NAMALWA (cell line): ENCODE measurements around the gene FUT3.
A peak's percentile ranks its signal among the peaks of the same experiment; 100 is the strongest.
"Not testable (repeated sequence)": the region's sequence is repeated elsewhere in the genome, so short reads cannot be mapped to it uniquely, and the experiment has no call there.

Source experiments
- DNase-seq: peaks from one replicate; pipeline ENCODE4 v3.0.0-alpha.2; 2015; ENCODE audit warnings: low spot score

FUT3 gene

DNA sequence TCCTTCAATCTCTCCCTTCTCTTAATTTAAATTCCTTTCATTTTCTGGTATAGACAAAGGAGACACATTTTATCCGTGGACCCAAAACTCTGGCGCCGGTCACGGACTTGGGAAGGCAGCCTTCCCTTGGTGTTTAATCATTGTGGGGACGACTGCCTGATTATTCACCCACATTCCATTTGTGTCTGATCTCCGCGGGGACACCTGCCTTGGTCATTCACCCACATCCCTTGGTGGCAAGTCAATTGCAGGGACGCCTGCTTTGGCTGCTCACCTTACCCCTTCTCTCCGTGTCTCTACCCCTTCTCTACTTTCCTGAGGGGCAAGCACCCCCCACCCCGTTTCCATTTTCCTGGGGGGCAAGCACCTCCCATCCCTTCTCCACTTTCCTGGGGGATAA lies 3.4 kb downstream of the FUT3 start:
- not testable (repeated sequence) for DNase-seq

DNA sequence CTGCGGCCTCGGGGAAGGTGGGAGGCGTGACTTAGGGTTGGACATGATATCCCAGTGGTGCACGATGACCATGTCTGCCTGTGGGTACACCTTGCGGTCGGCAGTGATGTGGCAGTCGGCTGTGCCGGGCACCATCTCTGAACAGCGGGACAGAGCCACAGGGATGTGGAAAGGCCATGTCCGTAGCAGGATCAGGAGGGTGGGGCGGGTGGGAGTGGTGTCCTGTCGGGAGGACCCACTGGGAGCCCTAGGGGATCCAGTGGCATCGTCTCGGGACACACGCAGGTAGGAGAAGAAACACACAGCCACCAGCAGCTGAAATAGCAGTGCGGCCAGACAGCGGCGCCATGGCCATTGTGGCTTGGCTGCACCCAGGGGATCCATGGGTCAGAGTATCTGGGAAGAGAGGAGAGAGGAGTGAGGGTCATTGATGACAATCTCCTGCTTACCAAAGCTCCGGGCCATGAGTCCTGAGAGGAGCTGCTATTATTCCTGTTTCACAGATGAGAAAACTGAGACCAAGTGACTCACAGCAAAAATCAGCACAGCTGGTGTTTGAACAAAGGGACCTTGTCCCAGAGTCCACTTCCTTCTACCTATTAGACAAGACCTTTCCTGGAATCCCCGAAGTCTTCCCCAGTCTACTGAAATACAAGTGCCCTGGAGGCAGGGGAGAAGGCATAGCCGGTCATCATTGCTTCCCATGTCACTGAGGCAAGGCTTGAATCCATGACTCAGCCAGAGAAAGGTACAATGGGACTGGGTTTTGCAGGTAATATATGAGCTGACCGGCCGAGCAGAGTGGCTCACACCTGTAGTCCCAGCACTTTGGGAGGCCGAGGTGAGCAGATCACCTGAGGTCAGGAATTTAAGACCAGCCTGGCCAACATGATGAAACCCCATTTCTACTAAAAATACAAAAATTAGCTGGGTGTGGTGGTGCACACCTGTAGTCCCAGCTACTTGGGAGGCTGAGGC lies 6.5 kb downstream of the FUT3 start:
- DNase-seq, result no peak

DNA sequence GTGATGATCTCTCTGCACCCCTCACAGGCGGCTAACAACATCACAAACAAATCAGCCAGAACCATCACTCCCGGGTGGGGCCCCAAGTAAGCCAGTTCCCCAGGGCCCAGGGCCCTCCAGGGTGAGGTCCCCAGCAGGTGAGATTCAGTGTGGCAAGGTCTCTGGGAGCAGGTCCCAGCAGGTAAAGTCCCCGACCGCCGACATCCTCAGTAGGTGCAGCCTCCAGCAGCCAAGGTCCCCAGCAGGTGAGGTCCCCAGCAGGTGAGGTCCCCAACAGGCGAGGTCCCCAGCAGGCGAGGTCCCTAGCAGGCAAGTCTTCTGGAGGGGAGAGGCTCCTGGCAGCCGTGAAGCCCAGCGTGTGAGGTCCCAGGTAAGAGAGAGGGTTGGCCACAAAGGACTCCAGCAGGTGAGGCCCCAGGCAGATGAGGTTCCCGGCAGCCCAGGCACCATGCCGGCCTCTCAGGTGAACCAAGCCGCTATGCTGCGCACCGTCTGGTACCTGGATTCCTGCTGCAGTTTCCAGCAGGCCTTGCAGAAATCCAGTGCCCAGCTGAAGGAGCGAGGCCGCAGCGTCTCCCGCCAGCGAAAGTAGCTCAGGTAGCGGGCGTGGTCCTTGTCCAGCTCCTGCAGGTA lies 7.8 kb downstream of the FUT3 start:
- DNase-seq, result no peak

DNA sequence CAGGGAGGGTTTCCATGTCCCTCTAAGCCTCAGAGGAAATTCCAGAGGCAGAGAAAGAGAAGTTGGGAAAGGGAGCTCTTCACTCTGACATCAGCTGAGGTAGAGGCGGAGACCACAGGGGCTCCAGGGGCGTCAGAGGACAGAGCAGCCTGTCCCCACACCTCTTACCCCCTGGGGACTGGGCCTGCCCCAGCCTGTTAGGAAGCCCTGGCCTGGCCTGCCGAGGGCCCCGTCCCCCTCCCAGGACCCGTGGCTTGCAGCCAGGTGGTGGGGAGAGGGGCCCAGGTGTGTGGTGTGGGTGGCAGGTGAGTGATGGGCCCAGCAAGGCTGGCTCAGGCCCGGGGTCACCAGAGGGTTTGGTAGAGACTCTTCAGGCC lies 9.5 kb downstream of the FUT3 start:
- not testable (repeated sequence) for DNase-seq

DNA sequence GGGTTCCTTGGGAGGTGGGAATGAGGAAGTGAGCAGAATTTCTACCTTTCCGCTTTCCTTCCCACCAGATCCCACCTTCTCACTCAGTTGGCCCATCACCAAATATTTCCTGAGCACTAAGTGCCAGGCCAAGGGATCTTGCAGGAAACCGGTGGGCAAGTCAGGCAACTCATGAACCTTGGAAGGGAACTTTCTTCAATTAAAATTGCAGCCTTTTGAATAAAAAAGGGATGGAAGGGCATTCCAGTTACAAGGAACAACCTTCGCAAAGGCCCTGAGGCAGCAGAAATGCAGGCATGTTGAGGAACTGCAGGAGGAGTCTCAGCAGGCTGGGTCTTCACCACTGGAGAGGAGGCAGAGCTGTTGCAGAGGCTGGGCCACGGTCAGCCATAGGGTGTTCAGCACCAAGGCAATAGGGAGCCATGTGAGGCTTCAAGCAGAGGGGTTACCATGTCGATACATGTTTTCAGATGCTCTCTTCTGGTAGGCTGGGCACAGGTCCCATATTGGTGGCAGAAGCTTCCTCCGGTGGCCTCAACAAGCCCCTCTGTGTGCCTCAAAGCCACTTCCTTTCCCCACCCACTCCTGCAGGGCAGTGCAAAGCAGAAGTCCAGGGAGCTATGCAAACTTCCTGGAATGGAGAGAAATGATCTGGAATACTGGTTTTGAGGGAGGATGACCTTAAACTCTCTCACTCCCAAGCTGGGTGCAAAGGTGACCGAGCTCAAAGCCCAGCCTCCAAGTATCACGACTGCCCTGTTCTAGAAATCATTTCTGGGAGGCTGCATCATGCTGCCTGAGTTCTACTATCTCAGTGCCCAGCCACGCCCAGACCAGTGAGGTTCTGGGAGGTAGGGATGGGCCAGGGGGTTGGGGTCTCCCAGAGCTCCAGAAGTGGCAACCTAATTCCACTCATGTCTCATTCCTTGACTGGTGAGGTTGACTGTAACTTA lies 11.9 kb downstream of the FUT3 start, which contains the start of gene FUT6:
FUT6 (minus strand) TSS at position 638 of the 953 bp plus-strand sequence. CDS start 7,135 bp downstream, outside the sequence.
- DNase-seq, result no peak

DNA sequence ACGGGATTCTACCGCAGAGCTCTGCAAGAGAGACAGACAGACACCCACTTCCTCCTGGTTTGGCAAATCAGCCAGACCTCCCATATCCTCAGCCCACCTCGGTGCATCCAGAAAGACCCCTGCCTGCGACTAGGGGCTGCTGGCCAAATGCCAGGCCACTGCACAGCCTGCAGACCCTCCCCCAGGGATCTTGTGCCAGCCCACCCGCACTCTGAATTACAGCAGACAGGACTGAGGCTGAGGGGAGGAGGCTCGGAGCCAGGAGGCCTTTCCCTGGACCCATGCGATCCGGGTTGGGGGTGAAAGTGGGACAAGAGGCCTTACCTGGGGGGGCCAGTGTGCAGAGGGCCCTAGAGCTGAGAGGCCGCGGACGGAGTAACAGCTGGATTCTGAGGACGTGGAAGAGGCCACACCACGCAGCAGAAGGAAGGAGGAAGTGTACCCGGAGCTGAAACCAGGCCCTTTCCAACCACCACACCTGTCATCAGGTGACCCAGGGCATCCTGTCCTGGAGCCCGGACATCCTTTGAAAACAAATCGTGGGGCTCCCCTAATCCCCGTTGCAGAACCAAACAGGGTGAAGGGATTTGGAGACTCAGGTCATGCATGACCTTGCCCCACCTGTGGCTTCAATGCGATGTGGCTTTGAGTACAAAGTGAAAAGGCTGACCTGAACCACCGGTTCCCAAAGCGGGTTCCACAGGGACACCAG lies 12.7 kb downstream of the FUT3 start:
- no peak for DNase-seq

DNA sequence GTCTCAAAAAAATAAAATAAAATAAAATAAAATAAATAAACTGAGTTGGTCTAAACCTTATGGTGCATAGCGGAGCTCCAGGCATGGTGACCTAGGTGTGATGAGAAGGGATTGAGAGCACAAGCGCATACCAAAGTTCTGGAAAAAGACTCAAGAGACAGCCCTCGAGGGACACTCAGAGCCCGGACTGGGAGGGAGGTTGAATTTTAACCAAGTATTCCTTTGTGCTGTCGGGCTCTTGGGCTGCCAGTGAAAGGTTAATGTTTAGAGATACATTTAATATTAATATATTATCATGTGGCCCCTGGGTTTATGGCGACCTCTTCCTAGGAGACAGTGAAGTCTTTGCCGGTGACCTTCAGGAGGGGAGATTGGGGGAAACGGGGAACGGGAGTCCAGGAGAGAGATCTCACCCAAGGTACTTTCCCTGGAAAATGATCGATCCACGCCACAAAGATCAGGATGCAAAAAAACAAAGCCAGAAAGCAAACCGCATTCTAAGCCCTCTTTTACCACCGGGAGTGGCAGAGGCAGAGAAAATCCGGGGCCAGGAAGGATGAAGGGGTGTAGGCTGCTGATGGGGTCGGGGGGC lies 13.4 kb downstream of the FUT3 start:
- no peak for DNase-seq

DNA sequence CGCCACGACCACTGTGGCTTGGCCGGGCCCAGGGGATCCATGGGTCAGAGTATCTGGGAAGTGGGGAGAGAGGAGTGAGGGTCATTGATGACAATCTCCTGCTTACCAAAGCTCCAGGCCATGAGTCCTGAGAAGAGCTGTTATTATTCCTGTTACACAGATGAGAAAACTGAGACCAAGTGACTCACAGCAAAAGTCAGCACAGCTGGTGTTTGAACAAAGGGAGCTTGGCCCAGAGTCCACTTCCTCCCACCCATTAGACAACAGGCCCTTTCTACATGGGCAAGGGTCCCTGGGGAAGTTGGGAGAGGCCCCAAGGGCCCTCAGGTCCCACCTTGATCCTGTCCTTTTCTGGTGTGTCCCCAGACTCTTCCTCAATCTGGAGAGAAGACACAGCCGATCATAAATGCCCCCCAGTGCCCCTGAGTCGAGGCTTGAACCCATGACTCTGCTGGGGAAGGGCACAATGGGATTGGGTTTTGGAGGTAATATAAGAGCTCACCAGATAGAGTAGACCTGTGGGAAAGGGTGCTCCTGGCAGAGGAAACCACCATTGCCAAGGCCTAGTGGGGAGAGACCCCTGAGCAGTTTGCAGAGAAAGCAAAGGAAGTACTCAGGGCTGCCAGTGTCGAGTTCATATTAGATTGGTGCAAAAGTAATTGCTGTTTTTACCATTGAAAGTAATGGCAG lies 18.6 kb downstream of the FUT3 start:
- no peak for DNase-seq

DNA sequence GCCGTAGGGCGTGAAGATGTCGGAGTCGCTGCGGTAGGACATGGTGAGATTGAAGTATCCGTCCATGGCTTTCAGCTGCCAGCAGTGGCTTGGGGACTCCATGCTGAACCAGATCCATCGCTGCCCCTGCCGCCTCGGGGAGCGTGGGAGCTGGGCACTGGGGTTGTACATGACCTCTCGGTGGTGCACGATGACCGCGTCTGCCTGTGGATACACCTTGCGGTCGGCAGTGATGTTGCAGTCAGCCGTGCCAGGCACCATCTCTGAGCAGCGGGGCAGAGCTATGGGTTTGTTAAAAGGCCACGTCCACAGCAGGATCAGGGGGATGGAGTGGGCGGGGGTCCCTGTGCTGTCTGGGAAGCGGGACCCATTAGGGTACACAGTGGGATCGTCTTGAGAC lies 19.2 kb downstream of the FUT3 start:
- no peak for DNase-seq

DNA sequence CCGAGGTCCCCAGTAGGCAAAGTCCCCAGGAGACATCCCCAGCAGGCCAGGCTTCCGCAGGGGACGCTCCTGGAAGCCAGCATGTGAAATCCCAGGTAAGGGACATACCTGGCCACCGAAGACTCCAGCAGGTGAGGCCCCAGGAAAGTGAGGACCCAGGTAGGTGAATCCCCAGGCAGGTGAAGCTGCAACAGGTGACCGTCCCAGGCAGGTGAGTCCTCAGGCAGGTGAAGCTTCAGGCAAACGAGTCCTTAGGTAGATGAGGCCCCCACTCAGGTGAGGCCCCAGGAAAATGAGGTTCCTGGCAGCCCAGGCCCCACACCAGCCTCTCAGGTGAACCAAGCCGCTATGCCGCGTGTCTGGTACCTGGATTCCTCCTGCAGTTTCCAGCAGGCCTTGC lies 20.1 kb downstream of the FUT3 start:
- no peak for DNase-seq

DNA sequence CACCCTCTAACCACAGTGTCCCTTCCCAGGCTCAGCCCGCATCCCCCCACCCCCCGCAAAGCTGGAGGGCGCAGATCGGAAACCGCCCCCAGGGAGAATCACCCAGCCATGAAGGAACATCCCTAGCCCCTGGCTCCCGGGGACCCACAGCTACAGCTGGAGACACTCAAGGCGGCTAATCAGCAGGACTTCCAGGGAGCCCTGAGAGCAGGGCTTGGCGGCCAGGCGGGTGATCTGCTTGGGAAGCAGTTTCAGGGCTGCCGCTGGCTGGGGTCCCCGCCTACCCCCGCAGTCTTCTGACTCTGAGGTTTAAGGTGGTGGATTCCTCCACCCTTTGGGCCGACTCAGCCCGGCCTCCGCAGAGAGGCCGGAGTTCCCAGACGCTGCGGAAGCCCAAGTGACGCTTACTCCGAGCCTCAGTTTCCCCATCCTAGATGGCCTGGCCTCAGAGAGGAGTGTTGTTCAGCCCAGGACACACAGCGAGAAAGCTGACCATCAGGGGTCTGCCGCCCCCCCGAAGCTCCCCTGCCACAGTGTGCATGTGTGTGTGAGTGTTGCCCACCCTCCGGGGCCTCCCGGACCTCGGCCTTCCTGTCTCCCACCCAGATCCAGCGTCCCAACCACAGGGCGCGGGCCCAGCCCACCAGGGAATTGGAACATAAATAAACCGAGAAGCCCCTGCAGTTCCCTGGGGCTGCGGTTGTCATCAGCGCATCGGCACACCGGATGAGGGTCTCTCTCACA lies 21.5 kb downstream of the FUT3 start:
- no peak for DNase-seq

DNA sequence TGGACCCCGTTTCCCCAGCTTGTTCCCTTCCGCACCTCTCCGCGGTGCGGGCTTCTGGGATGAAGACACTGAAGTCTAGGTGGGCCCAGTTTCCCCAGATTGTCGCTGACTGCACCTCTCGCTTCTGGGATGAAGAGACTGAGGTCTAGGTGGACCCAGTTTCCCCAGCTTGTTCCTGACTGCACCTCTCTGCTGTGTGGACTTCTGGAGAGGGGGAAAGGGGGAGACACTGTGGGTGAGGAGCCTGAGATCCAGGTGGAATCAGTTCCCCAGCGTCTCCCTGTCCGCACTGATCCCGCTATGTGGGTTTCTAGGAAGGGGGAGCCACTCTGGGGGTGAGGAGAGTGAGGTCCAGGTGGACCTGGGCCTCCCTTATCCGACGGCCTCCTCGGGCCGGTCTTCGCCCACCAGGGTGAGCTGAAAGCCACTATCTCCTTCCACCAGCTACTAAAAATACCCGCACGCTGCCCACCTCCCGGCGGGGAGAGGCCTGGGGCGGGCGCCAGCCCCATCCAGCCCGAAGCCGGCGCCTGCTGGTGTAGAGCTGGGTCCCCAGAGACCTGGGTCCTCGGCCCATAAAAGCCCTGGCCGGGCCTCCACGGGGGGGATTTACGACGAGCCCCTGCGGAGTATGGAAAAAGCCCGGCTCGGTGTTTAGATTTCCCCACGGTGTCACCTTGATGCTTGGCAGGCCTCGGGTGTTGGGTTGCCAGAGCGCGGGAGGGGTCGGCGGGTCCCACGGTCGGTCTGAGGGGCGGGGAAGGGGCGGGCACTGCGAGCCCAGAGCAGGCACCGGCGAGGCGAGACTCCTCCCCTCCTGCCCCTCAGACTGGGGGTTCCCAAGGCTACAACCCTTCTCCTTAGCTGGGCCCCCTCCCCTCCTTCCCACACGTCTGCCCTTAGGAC lies 22.3 kb downstream of the FUT3 start:
- DNase-seq, result peak; percentile 63

DNA sequence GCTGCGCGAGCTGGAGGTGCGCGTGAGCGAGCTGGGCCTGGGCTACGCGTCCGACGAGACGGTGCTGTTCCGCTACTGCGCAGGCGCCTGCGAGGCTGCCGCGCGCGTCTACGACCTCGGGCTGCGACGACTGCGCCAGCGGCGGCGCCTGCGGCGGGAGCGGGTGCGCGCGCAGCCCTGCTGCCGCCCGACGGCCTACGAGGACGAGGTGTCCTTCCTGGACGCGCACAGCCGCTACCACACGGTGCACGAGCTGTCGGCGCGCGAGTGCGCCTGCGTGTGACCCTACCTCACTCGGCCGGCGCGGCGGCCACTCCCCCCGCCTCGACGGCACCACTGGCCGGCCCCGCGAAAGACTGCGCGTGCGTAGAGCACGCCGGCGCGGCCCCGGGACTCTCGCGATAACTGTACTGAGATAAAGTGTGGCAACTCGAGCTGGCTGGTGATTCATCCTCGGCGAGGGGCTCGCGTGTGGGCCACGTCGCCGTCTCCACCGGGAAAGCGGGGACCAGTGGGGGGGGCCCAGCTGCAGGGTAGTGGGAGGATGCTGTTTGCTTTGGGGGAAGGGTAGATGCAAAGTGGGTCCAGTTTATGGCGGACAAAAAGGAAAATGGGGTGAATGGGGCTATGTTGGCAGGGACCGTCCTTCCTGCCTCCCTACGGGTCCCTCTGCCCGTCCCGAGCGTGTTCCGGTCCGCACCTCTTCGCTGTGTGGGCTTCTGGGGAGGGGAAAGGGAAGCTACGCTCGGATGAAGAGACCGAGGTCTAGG lies 23.2 kb downstream of the FUT3 start:
- peak; percentile 91 for DNase-seq

DNA sequence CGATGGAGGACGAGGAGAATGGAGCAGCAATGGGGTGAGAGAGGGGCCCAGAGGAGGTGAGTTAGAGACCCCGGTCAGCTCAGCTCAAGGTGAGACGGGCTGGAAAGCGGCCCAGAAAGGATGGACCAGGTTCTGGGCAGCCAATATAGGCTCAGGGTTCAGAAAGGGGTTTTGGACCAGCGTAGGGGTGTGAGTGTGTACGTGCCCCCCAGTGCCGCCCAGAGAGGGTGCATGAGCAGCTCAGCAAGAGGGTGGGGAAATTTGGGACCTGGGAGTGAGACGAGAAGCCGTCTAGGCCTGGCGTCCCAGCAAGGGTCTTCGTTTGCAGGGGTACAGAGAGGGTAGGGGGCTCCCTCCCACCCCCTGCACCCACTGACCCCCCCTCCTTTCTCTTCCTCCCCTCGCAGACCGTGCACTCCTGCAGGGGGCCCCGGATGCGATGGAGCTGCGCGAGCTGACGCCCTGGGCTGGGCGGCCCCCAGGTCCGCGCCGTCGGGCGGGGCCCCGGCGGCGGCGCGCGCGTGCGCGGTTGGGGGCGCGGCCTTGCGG lies 23.8 kb downstream of the FUT3 start:
- no peak for DNase-seq

DNA sequence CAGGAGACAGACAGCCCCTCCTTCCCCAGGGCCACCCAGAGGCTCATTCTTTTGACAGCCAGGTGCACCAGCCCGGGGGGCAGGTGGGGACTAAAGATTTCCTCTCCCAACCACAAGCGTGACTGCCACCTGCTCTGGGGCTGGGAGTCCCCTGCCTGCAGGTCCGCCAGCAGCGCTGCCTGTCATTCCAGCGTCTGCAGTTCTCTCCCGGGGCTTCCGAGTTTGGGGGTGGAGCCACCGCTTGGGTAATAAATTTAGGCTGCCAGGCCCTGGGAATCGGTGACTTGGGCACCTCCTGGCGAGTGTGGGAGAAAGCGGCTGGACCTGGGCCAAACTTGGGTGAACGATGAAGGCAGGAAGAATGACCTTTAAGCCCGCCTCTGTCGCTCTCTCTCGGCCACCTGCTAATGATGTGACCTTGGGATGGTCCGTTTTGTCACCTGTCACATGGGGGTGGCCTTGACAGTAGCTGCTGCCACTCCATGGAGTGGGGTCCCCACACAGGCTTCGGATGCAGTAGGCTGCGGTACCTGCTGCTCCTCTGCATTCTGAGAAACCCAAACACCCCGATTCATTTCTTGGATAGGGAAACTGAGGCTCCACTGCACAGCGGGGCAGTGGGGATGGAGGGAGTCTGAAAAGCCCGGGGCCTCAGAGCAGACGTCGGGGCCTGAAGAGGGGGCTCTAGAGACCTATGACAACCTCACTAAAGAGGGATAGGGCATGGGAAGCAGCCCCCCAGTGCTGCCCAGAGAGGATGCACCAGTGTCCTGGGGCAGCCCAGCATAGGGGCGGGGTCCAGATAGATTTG lies 24.5 kb downstream of the FUT3 start:
- peak; percentile 85 for DNase-seq

DNA sequence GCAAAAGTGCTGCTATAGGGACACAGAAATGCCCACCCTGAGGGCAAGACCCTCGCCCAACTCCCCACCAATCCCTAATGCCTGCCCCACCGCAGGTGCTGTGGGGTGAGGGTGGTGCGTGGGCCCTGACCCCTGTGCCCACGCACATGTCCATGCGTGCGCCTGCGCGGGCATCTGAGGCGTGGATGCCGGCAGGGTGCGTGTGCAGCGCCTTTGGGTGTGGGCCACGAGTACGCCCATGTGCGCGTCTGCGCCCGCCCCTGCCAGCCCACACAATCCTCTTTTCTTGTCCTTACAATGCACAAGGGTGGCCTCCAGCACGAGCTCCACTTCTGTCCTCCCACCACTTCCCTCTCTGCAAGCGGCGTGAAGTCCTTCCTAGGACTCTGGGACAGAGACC lies 26.1 kb downstream of the FUT3 start:
- no peak for DNase-seq

DNA sequence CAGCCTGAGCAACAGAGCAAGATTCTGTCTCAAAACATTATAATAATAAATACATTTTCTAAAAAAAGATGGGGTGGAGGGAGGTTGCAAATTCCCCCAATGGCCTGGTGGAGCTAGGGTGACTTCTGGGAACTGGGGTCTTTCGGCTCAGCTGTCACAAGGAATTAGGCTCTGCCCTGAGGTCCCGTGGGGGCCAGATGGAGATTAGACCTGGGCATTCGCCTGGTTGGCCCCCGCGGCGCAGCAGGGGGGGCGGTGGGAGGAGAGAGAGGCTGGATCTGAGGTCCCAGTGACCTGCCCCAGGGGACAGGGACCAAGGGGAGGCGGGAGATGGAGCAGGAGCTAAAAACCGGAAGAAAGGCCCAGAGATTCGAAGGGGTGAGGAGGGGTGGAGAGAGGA lies 26.5 kb downstream of the FUT3 start:
- no peak for DNase-seq
